TTC549 (cell line): ENCODE measurements around the gene HBM.
"Not testable (repeated sequence)": the region's sequence is repeated elsewhere in the genome, so short reads cannot be mapped to it uniquely, and the experiment has no call there.

Experiments
- FAIRE-seq: peaks from 2 replicates; lab custom pipeline; 2012; peaks lifted over from hg19 to GRCh38; lab: Jason Lieb, UNC

The HBM gene

DNA sequence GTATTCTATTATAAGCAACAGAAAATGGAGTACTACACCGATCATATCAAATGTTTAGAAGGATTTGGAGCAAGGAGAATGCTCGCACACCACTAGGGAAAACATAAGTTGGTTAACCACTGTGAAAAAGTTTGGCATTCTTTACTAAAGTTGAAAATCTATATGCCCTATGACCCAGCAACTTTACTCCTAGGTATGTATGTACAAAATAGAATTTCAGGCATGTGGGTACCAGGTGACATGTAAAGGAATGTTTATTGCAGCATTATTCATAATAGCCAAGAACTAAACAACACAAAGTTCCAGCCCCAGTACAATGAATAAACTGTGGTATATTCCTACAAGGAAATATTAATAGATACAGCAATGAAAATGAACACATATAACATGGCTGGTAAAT, 19.1 kb upstream of the HBM start:
- FAIRE-seq, result no peak

DNA sequence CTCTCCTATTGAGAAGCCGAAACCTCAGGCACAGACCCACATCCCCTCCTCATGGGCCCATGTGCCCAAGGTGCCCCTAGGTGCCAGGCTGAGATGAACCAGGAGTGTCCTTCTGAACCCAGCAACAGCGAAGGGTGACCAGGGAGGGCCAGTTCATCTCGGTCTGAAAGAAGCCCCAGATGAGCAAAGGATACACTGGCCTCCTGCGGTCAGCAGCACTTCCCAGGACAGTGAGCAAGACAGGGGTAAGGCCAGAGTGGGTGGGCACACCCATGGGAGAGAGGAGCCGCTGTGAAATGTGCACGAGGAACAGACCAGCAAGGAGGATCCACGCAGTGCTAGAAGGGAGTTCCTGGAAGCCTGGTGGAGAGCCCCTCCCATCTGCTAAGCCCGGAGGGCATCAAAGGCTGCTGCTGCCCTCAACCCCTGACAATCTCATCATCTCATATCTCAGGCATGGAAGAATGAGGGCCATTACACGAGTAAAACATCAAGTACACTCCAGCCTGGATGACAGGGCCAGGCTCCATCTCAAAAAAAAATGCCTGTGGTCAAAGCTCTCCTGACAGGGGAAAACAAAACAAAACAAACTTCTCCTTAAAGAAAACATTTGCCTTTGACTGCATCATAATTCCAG, 16.6 kb upstream of the HBM start:
- no peak for FAIRE-seq

DNA sequence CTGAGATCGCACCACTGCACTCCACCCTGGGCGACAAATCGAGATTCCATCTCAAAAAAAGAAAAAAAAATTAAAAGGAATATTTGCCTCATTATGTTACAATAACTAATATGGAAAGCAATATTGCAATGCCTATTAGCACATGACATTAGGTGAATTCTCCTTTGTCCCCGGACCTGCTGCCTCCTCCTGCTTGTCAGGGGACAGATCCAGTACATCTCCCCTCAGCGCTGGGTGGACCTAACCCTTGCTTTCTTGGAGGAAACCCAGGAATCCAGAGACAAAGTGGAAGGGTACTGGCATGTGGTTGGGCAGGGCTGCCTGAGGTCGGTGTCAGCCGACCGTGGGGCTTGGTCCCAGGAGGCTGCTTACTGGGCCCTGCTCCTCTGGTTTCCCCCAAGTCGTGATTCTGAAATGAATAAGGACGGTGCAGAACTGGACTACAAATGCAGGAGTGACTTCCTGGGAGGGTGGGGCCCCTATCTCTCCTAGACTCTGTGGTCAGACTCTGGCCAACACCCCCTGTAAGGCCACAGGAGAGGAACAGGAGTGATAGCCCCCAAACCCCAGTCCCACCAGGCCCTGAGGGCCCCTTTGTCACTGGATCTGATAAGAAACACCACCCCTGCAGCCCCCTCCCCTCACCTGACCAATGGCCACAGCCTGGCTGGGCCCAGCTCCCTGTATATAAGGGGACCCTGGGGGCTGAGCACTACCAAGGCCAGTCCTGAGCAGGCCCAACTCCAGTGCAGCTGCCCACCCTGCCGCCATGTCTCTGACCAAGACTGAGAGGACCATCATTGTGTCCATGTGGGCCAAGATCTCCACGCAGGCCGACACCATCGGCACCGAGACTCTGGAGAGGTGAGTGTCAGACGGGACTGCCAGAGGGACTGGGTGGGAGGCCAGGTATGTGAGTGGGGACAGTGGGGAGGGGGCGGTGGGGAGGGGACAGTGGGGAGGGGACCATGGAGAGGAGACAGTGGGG, 13.3 kb upstream of the HBM start, which contains the start of gene HBZ:
Gene HBZ, plus strand, starts transcription at position 504 of the 988 bp plus-strand sequence. Its CDS starts 266 bp downstream, at position 770.
- FAIRE-seq, result no peak

DNA sequence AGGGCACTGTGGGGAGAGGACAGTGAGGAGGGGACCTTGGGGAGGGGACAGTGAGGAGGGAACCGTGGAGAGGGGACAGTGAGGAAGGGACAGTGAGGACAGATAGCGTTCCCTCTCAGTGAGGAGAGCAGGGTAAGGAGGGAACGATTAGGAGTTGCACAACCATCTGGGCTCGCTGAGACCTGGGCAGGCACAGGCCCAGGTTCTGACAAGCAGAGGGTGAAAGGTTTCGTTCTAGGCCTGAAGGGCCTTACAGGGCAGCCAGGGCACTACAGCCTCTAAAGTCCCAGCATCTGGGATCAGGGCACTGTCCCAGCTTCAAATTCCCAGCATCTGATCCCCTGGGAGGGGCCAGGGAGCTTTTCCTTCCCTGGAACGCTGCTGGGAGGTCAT, 12.7 kb upstream of the HBM start:
- FAIRE-seq, result not testable (repeated sequence)

DNA sequence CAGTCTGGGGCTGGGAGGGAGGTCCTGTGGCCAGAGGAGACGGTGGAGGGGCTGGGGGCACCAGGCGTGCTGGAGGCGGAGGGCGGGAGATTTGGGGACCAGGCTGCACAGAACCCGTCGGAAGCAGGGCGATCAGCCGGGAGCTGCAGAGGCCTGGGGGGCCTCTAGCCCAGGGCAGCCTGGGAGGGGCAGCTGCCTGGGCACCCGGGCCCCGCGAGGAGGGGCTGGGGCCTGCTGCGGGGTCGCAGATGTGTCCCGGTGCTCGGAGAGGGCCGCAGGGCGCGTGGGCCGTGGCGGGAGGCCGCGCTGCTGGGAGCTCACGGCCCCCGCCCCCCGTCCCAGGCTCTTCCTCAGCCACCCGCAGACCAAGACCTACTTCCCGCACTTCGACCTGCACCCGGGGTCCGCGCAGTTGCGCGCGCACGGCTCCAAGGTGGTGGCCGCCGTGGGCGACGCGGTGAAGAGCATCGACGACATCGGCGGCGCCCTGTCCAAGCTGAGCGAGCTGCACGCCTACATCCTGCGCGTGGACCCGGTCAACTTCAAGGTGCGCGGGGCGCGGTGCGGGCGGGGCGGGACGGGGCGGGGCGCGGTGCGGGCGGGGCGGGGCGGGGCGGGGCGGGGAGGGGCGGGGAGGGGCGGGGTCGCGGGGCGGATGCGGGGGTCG, 12.1 kb upstream of the HBM start:
- FAIRE-seq, result not testable (repeated sequence)

DNA sequence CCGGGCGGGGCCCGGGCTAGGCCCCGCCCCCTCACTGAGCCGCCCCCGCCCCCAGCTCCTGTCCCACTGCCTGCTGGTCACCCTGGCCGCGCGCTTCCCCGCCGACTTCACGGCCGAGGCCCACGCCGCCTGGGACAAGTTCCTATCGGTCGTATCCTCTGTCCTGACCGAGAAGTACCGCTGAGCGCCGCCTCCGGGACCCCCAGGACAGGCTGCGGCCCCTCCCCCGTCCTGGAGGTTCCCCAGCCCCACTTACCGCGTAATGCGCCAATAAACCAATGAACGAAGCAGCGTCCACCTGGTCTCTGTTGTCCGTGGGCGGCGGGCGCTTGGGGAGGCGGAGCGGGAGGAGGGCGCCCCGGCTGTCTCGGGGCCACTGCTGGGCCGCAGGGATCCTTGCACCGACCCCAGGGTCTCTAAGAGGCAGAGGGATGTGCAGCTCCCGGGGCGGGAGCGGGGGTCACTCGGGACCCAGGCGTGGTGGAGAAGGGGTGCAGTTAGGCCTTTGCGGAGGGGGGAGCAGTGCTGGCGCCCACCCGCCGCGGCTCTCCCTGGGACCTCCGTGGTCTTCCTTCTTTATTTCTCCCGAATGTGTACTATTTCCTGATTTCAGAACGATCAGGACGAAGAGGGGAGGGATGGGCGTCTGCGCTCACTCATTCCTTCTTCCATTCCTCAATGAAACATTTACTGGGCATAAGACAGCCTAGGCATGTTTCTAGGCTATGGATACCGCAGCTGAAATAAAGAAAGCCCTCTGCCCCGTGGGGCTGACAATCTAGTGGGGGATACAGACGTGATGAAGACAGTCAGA, 11.4 kb upstream of the HBM start:
- FAIRE-seq, result no peak

DNA sequence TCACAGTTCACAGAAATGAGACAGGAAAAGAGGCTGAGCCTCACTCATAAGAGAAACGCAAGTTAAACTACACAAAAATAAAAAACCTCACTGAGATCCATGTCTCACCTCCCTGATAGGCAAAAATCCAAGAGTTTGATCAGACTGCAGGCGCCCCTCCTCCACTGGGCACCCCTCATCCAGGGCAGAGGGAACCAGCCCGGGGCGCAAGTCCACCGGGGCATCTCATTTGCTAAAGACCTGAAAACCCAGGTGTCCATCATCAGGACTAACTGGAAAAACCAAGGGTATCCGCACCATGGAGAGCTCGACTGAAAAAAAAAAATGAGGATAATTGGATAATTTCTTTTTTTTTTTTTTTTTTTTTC, 10.8 kb upstream of the HBM start:
- no peak for FAIRE-seq

DNA sequence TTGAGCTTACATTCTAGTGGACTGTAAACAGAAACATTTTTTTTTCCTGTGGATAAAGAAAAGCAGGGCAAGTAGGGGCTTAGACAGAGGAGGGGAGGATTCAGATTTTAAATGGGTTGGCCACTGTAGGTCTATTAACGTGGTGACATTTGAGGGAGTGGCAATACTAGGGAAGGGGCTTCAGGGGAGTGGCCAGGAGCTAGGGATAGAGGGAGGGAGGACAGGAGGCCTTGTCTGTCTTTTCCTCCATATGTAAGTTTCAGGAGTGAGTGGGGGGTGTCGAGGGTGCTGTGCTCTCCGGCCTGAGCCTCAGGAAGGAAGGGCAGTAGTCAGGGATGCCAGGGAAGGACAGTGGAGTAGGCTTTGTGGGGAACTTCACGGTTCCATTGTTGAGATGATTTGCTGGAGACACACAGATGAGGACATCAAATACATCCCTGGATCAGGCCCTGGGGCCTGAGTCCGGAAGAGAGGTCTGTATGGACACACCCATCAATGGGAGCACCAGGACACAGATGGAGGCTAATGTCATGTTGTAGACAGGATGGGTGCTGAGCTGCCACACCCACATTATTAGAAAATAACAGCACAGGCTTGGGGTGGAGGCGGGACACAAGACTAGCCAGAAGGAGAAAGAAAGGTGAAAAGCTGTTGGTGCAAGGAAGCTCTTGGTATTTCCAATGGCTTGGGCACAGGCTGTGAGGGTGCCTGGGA, 6.5 kb upstream of the HBM start:
- FAIRE-seq, result no peak

DNA sequence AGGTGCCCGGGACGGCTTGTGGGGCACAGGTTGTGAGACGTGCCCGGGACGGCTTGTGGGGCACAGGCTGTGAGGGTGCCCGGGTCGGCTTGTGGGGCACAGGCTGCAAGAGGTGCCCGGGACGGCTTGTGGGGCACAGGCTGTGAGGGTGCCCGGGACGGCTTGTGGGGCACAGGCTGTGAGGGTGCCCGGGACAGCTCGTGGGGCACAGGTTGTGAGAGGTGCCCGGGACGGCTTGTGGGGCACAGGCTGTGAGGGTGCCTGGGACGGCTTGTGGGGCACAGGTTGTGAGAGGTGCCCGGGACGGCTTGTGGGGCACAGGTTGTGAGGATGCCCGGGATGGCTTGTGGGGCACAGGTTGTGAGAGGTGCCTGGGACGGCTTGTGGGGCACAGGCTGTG, 5.5 kb upstream of the HBM start:
- not testable (repeated sequence) for FAIRE-seq

DNA sequence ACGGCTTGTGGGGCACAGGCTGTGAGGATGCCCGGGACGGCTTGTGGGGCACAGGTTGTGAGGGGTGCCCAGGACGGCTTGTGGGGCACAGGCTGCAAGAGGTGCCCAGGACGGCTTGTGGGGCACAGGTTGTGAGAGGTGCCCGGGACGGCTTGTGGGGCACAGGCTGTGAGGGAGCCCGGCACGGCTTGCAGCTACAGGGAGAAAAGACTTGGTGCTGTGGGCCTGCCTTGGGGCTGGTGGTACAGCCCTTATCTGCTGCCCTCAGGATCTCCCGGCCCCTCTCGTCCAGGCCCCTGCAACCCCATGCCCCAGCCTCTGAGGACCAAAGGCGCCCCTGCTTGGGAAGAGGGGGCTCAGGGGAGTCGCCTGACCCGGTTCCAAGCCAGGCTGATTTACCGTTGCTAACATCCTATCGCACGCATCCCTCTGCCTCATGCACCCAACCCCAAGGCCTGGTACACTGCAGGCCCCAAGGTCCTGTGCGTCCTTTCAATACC, 5.0 kb upstream of the HBM start:
- no peak for FAIRE-seq

DNA sequence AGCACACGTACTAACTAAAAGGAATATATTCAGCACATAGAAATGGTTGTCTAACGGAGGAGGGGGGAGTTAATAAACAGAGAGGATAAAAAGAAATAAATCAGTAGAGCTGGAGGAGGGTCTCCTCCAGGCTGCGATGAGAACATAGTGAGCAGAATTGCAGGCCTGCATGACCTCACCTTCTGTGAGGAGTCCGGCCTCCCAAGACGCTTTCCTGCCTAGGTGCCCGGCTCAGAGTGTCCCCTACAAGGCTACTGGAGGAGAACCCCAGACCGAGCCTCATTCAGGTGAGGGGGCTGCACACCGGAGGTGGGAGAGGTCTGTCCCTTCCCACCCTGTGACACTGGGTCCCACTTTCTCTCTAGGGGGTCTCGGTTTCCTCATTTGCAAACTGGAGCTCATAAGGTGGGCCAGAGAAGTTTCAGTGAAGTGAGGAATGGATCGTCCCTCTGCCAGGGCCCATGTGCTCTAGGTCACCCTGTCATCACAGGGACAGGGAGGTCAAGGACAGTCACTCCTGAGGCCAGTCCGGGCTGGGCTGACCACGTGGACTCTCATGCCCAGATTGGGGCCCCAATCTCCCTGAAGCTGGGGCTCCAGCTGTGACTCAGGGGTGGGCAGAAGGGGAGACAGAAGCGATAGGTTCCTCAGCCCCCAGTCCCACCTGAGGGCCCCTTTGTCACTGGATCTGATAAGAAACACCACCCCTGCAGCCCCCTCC, 3.3 kb upstream of the HBM start:
- no peak for FAIRE-seq

DNA sequence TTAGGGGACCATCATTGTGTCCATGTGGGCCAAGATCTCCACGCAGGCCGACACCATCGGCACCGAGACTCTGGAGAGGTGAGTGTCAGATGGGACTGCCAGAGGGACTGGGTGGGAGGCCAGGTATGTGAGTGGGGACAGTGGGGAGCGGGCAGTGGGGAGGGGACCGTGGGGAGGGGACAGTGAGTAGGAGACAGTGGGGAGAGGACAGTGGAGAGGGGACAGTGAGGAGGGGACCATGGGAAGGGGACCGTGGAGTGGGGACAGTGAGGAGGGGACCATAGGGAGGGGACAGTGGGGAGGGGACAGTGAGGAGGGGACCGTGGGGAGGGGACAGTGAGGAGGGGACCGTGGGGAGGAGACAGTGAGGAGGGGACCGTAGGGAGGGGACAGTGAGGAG, 2.6 kb upstream of the HBM start:
- not testable (repeated sequence) for FAIRE-seq

DNA sequence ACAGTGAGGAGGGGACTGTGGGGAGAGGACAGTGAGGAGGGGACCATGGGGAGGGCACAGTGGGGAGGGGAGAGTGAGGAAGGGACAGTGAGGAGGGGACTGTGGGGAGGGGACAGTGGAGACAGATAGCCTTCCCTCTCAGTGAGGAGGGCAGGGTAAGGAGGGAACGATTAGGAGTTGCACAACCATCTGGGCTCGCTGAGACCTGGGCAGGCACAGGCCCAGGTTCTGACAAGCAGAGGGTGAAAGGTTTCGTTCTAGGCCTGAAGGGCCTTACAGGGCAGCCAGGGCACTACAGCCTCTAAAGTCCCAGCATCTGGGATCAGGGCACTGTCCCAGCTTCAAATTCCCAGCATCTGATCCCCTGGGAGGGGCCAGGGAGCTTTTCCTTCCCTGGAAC, 2.1 kb upstream of the HBM start:
- not testable (repeated sequence) for FAIRE-seq

DNA sequence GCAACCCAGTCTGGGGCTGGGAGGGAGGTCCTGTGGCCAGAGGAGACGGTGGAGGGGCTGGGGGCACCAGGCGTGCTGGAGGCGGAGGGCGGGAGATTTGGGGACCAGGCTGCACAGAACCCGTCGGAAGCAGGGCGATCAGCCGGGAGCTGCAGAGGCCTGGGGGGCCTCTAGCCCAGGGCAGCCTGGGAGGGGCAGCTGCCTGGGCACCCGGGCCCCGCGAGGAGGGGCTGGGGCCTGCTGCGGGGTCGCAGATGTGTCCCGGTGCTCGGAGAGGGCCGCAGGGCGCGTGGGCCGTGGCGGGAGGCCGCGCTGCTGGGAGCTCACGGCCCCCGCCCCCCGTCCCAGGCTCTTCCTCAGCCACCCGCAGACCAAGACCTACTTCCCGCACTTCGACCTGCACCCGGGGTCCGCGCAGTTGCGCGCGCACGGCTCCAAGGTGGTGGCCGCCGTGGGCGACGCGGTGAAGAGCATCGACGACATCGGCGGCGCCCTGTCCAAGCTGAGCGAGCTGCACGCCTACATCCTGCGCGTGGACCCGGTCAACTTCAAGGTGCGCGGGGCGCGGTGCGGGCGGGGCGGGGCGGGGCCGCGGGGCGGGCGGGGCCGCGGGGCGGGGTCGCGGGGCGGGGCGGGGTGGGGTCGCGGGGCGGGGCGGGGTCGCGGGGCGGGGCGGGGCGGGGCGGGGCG, 1.5 kb upstream of the HBM start:
- FAIRE-seq, result not testable (repeated sequence)

DNA sequence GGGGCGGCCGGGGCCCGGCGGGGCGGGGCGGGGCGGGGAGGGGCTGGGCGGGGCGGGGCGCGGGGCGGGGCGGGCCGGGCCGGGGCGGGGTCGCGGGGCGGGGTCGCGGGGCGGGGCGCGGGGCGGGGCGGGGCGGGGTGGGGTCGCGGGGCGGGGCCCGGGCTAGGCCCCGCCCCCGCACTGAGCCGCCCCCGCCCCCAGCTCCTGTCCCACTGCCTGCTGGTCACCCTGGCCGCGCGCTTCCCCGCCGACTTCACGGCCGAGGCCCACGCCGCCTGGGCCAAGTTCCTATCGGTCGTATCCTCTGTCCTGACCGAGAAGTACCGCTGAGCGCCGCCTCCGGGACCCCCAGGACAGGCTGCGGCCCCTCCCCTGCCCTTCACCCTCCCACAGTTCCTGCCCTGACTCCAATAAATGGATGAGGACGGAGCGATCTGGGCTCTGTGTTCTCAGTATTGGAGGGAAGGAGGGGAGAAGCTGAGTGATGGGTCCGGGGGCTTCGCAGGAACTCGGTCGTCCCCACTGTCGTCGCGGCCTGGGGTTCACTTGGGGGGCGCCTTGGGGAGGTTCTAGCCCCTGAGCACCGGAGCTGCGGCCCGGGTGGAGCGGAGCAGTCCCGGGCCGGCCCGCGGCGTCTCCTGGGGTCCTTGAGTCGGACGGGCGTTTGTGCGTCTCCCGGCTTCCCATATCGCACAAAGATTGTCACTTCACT, 795 bp upstream of the HBM start:
- FAIRE-seq, result no peak

DNA sequence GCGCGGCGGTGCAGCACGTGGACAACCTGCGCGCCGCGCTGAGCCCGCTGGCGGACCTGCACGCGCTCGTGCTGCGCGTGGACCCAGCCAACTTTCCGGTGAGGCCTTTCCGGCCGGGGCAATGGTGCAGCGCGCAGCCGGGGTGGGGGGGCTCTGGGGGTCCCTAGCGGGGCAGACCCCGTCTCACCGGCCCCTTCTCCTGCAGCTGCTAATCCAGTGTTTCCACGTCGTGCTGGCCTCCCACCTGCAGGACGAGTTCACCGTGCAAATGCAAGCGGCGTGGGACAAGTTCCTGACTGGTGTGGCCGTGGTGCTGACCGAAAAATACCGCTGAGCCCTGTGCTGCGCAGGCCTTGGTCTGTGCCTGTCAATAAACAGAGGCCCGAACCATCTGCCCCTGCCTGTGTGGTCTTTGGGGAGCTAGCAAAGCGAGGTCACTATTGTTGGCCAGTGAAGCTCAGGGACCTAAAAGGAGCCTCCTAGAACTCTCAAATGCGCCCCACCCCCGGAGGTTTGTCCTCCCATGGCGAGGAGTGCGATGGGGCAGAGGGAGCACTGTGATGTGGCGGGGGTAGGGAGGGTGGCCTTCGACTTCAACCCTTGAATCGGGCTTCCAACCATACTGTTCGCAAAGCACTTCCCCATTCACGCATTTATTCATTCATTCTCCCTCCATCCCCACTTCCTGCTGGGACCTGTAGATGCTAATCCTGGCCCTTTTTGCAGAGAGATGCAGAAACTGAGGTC, 770 bp downstream of the HBM start:
- no peak for FAIRE-seq

DNA sequence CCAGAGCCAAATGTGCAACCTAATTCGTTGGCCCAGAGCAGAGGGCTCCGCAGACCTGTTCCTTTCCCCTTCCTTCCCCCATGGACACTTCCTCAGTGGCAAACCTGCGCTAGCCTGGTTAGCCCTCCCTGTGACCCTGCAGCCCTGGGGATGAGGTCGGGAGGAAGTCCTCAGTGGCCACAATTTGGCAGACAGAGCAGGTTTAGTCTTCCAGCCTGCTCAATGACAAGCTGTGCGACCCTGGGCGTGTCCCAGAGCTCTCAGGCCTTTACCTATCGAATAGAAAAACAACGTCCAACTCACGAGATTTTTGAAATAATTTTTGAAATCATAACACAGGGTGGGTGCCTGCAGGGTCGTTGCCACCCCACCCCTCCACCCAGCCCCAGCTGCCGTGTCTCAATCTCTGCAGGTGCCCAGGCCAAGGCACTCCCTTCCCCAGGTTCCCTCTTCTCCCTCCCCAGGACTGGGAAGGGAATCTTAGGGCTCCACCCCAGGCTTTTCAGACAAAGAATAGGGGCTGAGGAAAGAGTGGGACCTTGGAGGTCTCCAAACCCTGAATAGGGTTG, 1.4 kb downstream of the HBM start:
- no peak for FAIRE-seq

DNA sequence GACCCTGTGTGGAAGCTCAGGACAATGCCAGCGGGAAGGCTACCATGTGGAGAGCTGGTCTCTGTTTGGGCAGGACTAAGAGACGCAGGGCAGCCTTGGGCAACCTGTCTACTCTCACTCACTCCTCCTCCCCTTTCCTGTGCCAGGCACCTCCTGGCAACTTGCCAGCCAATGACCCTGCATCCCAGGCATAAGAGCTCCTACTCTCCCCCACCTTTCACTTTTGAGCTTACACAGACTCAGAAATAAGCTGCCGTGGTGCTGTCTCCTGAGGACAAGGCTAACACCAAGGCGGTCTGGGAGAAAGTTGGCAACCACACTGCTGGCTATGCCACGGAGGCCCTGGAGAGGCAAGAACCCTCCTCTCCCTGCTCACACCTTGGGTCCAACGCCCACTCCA, 2.6 kb downstream of the HBM start:
- FAIRE-seq, result no peak
